Mammary epithelial cell (primary cell): ENCODE measurements around the gene PKHD1.

ENCODE experiments used
- CTCF ChIP-seq, 2 donors: IDR thresholded peaks in 1 of 2; conservative IDR thresholded peaks in 1 of 2; 2 replicates each; pipeline ENCODE4 v1.5.1; 2011 to 2012; ENCODE audit warnings: inconsistent platforms in 2 of 2, low read length in 2 of 2, mild to moderate bottlenecking in 2 of 2, control low read depth in 1 of 2, low read depth in 1 of 2; ENCODE audit not compliant: insufficient read depth in 1 of 2; ENCODE audit errors: extremely low read depth in 1 of 2
- EZH2 ChIP-seq: IDR thresholded peaks from 2 replicates; pipeline ENCODE4 v1.6.1; 2012; ENCODE audit warnings: low read length, inconsistent platforms, borderline replicate concordance

- TF ChIP-seq CTCF (conservative IDR thresholded peaks at IDR 0.05 in 1 of 2, IDR thresholded peaks at IDR 0.05 in 1 of 2; ENCODE audit: extremely low read depth in 1 of 2, insufficient read depth in 1 of 2, low read depth in 1 of 2, low read length in 2 of 2) = no peak
- no peak for TF ChIP-seq EZH2
These were observed 402.8 kb downstream of the PKHD1 start for GRCh38 chr6:51684603-51685002.
